ENCODE data around the gene DCAF8L2. TPM values are rescaled to one million over a fixed set of nuclear protein-coding genes. Genes with fewer than 3 reads are reported as not detected.
"Not testable (repeated sequence)": the region's sequence is repeated elsewhere in the genome, so short reads cannot be mapped to it uniquely, and the experiment has no call there.

DCAF8L2 gene
- not detected for polyA plus RNA-seq (ENCODE audit: low read depth in 6 of 6)

DNA sequence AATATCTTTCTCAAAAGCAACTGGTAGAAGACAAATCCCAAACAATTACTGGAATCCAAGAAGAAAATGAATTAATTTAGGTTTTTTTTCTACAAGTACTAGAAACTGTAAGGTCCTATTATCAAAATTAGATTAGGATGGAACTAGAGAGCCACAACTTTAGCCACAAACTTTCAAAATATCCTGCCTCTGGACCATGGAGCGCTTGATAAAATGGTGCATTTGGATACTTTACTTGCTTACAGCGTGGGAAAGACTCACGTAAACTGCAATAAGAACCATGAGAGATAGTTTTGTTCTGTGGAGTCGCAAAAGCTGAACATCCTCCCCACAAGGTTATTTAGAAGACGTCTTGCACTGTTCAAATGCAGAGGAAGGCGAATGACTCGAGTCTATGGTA is at the start of gene DCAF8L2:
DCAF8L2 (plus strand) TSS at position 301 of the 400 bp plus-strand sequence. CDS start 156,552 bp downstream, outside the sequence.
- Mint-ChIP-seq H3K4me3 (no peak within 1 kb of the TSS), H3K9me3 (peaks cover 0 to 16% (median 5%) of the 10 kb centered on the region in 7 donors), H3K27me3 (no peaks in the 10 kb centered on the region), H3K4me1 (no peaks in the 10 kb centered on the region), H3K27ac (no peak within 1 kb of the TSS), H3K36me3 (peaks cover 0 to 8% of the 10 kb centered on the region in 2 donors)
- DNase-seq (no peak), ATAC-seq (ENCODE audit: low read depth in 2 of 2) (no peak)

DNA sequence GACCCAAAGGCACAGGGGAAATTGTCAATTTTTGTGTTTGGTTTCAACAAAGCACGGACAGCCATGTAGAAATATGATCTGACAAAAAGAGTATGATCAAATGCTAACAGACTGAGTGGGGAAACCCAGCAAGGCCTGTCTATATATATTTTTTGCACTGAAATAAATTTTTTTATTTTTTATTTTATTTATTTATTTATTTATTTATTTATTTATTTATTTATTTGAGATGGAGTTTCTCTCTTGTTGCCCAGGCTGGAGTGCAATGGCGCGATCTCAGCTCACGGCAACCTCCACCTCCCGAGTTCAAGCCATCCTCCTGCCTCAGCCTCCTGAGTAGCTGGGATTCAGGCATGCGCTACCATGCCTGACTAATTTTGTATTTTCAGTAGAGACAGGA is 49.0 kb upstream of the DCAF8L2 start:
- H3K9me3 Mint-ChIP-seq: peaks cover 0 to 12% (median 3%) of the 10 kb centered on the region in 7 donors
- H3K27me3 Mint-ChIP-seq; H3K4me1 Mint-ChIP-seq; ATAC-seq (ENCODE audit: low read depth in 2 of 2); H3K4me3 Mint-ChIP-seq; H3K27ac Mint-ChIP-seq; H3K36me3 Mint-ChIP-seq; DNase-seq: not testable (repeated sequence)

DNA sequence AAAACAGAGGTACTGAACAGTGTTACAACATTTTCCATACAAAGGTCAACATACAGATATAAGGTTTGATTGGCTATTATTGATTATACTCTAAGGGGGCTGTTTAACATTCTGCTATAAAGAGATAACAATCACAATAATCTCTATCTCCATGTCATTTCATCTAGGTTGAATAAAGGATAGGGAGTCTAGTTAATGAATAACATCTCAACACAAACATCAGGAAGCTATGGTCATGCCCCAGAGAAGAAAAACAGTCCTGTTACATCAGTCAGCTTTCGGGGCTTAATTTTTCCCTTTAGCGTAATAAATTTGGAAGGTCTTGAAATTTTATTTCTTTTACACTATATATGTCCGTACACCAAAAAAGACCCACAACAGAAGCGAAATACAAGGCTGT is 41.5 kb upstream of the DCAF8L2 start:
- Mint-ChIP-seq H3K4me1 (no peaks in the 10 kb centered on the region), H3K36me3 (peaks cover 0 to 7% of the 10 kb centered on the region in 2 donors), H3K27me3 (no peaks in the 10 kb centered on the region), H3K9me3 (peaks cover 0 to 9% (median 5%) of the 10 kb centered on the region in 7 donors), H3K27ac (no peak overlapping the region), H3K4me3 (no peak overlapping the region)
- DNase-seq (no peak), ATAC-seq (ENCODE audit: low read depth in 2 of 2) (no peak)

DNA sequence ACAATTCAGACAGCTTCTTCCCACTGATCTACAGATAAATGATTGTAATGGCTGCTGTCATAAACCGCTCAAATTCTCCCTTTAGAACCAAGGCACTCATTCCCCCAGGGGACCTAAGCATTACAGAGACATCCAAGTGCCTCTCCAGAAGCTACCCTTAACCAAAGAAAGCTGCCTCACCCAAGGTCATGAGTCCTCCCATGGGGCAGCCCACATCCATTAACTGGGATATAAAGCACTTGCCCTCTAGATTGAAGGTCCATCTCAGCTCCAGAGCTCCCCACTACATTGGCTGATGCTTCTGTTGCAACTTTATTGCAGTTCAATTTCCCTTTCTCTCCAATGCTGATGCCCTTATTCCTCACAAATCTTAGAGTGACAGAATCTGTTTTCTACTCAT is 40.5 kb upstream of the DCAF8L2 start:
- Mint-ChIP-seq H3K36me3 (peaks cover 0 to 7% of the 10 kb centered on the region in 2 donors), H3K4me3 (no peak overlapping the region), H3K27ac (no peak overlapping the region), H3K4me1 (no peaks in the 10 kb centered on the region), H3K9me3 (peaks cover 0 to 9% (median 5%) of the 10 kb centered on the region in 7 donors), H3K27me3 (no peaks in the 10 kb centered on the region)
- DNase-seq: no peak
- ATAC-seq (ENCODE audit: low read depth in 2 of 2): no peak

DNA sequence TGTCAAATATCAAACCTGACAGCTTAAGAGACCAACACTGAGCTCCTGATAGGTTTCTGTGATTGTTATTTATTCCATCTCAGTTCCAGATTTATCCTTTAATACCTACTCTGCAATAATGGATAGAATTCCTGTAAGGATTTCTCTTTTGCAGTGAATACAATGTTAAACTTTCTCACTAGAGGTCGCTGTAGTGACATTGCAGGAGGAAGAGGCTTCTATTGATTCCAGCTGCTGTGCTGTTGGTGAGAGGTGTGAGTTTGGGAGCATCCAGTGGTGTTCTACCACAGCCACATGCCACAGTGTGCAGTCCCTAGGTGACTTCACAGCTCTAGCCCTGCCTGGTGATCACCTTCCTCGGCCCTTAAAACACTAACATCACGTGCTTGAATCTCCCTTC is 34.6 kb upstream of the DCAF8L2 start:
- Mint-ChIP-seq H3K36me3 (no peaks in the 10 kb centered on the region), H3K4me1 (no peaks in the 10 kb centered on the region), H3K27ac (no peak overlapping the region), H3K9me3 (peaks cover 0 to 5% (median 0%) of the 10 kb centered on the region in 7 donors), H3K27me3 (no peaks in the 10 kb centered on the region), H3K4me3 (no peak overlapping the region)
- DNase-seq (no peak), ATAC-seq (ENCODE audit: low read depth in 2 of 2) (no peak)

DNA sequence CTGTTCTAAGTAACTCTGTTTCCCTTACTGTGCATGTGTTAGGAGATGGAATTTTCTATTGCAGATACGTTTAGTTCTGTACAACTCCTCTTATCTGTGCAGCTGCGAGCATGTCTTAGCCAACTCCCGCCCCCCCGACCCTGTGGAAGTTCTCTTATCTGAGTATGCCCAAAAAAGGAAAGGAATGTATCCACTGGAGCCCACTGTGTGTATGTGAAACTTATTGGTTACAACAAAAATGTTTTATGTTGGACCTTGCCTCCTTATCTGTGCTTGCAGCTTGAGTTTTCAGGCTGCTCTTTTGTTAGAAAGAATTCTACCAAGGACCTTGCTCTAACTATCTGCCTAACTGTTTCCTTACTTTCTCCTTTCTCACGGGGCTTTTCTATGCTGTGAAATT is 24.2 kb upstream of the DCAF8L2 start:
- H3K9me3 Mint-ChIP-seq: peaks cover 0 to 6% (median 0%) of the 10 kb centered on the region in 7 donors
- no peak for ATAC-seq (ENCODE audit: low read depth in 2 of 2)
- no peak overlapping the region for H3K27ac Mint-ChIP-seq
- no peak overlapping the region for H3K4me3 Mint-ChIP-seq
- H3K36me3 Mint-ChIP-seq: no peaks in the 10 kb centered on the region
- DNase-seq: no peak
- H3K27me3 Mint-ChIP-seq: no peaks in the 10 kb centered on the region
- no peaks in the 10 kb centered on the region for H3K4me1 Mint-ChIP-seq

DNA sequence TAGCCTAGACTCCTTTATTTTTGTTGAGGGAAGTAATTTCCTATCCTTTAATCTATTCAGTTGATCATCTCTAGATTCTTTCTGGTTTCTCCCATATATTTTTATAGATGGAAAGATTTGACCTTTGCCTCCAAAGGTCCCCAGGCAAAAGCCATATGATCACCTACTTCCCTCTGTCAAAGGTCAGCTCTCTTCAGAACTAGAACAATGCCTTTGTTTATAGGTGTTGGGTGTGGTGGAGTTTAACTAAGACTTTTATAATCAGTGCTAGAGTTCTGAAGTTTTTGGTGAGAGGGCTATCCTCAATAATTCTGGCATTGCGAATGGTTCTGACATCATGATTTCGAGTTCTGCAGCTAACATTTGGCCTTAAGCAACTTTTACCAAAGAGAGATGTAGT is 19.0 kb upstream of the DCAF8L2 start:
- no peaks in the 10 kb centered on the region for H3K36me3 Mint-ChIP-seq
- no peaks in the 10 kb centered on the region for H3K4me1 Mint-ChIP-seq
- no peaks in the 10 kb centered on the region for H3K27me3 Mint-ChIP-seq
- H3K9me3 Mint-ChIP-seq: peaks cover 0 to 3% (median 0%) of the 10 kb centered on the region in 7 donors
- no peak for ATAC-seq (ENCODE audit: low read depth in 2 of 2)
- no peak overlapping the region for H3K4me3 Mint-ChIP-seq
- H3K27ac Mint-ChIP-seq: no peak overlapping the region
- DNase-seq: no peak

DNA sequence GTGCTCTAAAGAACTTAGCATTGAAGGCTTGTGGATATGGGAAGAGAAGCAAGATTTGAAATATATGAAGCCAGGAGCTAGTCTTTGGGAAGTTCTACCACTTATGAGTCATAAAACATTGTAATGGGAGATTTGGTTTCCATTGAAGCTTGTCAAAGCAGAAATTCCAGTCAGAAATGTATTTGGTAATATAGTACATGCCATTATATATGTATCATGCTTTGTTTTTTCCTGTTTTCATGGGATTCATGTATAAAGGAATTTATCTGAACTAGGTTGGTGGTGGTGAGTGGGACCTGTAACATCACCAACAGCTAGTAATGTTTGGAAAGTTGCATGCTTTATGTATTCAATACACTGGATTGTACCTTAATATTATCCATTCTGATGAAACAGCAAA is 14.6 kb upstream of the DCAF8L2 start:
- Mint-ChIP-seq H3K27me3 (no peaks in the 10 kb centered on the region), H3K36me3 (no peaks in the 10 kb centered on the region), H3K4me1 (no peaks in the 10 kb centered on the region), H3K27ac (no peak overlapping the region), H3K4me3 (no peak overlapping the region), H3K9me3 (peaks cover 0 to 2% (median 0%) of the 10 kb centered on the region in 7 donors)
- no peak for ATAC-seq (ENCODE audit: low read depth in 2 of 2)
- no peak for DNase-seq

DNA sequence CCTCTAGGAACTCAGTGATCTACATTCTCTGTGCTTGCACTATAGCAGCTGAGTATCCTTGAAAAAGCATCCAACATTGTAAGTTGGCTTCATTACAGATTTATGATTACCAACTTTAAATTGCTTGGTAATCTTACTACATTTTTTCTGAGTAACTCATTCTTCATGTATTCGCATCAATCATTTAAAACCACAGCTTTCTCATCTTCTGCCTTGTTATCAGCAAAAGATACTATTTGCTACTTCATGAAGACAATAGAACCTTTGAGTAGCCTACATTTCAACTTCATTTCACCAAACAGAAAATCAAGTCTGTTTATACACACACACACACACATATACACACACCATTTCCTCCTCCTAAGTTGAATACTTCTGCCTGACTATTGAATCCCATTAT is 6.2 kb upstream of the DCAF8L2 start:
- no peak for ATAC-seq (ENCODE audit: low read depth in 2 of 2)
- Mint-ChIP-seq H3K4me1 (no peaks in the 10 kb centered on the region), H3K27me3 (no peaks in the 10 kb centered on the region), H3K27ac (no peak overlapping the region), H3K36me3 (no peaks in the 10 kb centered on the region), H3K4me3 (no peak overlapping the region), H3K9me3 (peaks cover 0 to 9% (median 2%) of the 10 kb centered on the region in 7 donors)
- DNase-seq: no peak

DNA sequence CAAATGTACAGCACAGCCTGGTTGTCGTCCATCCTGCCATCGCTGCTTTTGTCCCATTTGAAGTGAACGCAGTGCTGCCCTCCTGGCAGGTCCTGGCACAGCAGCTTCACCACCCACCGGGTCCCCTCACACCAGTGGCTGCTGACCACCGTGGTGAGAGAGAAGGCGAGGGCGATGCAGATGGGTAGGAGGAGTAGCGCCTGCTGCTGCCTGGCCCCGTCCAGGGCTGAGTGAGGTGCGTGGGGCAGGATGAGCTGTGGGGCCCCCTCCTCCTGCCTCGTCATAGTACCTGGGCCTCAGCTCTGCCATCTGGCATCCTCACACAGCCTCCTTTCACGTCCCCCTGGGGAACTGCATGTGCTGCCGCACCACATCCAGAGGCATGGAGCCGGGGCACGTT is 1.8 kb downstream of the DCAF8L2 start:
- H3K4me1 Mint-ChIP-seq: no peaks in the 10 kb centered on the region
- no peak overlapping the region for H3K27ac Mint-ChIP-seq
- peaks cover 0 to 8% of the 10 kb centered on the region in 2 donors for H3K36me3 Mint-ChIP-seq
- DNase-seq (no peak), ATAC-seq (ENCODE audit: low read depth in 2 of 2) (no peak)
- H3K9me3 Mint-ChIP-seq: peaks cover 0 to 7% (median 5%) of the 10 kb centered on the region in 7 donors
- H3K27me3 Mint-ChIP-seq: no peaks in the 10 kb centered on the region
- H3K4me3 Mint-ChIP-seq: no peak overlapping the region

DNA sequence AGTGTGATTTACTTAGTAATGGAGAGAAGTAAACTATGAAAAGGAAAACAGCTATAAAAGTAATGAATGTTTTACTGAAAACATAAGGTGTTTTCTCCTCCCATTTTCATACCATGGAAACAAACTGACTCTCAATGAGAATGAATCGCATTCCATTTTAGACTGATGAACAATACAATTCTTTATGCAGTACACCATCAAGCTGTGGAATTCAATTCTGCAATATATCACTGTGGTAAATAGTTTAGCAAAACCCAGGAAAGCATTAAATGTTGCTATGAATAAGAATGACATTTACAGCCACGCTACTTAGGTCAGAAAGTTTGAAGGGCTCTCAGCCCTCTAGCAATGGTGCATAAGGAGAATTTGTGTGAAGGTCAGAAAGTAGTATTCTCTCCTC is 7.4 kb downstream of the DCAF8L2 start:
- peaks cover 0 to 7% (median 5%) of the 10 kb centered on the region in 7 donors for H3K9me3 Mint-ChIP-seq
- H3K27ac Mint-ChIP-seq: no peak overlapping the region
- H3K4me3 Mint-ChIP-seq: no peak overlapping the region
- ATAC-seq (ENCODE audit: low read depth in 2 of 2) (no peak), DNase-seq (no peak)
- peaks cover 0 to 8% of the 10 kb centered on the region in 2 donors for H3K36me3 Mint-ChIP-seq
- no peaks in the 10 kb centered on the region for H3K27me3 Mint-ChIP-seq
- no peaks in the 10 kb centered on the region for H3K4me1 Mint-ChIP-seq

DNA sequence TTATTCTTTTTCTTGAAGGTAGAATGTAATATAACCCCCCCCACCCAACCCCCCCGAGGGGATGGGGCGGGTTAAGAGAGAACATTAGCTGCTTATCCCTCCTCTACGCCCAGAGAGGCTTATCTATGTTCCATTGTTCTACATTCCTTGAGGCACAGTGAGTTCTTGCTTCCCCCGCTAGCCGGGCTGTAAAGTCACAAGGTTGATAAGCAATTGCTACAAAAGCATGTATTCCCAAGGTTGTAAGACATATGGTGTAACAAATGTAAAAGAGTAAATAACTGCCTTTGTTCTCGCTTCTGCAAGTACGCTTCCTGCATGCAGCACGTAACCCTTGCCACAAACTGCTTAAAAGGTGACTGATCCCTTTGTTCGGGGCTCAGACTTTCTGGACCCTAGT is 8.2 kb downstream of the DCAF8L2 start:
- no peak for DNase-seq
- H3K4me3 Mint-ChIP-seq: no peak overlapping the region
- no peaks in the 10 kb centered on the region for H3K27me3 Mint-ChIP-seq
- H3K27ac Mint-ChIP-seq: no peak overlapping the region
- peaks cover 0 to 4% (median 2%) of the 10 kb centered on the region in 7 donors for H3K9me3 Mint-ChIP-seq
- no peak for ATAC-seq (ENCODE audit: low read depth in 2 of 2)
- H3K4me1 Mint-ChIP-seq: no peaks in the 10 kb centered on the region
- H3K36me3 Mint-ChIP-seq: peaks cover 0 to 1% of the 10 kb centered on the region in 2 donors

DNA sequence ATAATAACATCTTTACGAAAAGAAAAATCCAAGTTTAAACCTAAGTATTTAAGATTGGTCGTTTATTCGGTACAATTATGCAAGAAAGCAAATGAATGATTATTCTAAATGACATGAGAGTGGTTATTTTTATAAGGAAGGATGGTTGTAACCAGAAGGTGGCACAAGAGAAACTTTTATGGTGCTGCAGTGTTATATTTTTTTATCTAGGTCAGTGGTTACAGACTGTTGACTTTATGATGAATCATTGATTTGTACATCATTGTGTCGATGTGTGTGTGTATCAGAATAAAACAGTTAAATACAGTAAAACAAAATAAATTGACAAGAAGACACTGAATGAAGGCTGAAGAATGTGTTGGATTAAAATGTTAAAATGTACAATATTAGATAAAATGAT is 9.8 kb downstream of the DCAF8L2 start:
- H3K27me3 Mint-ChIP-seq: no peaks in the 10 kb centered on the region

DNA sequence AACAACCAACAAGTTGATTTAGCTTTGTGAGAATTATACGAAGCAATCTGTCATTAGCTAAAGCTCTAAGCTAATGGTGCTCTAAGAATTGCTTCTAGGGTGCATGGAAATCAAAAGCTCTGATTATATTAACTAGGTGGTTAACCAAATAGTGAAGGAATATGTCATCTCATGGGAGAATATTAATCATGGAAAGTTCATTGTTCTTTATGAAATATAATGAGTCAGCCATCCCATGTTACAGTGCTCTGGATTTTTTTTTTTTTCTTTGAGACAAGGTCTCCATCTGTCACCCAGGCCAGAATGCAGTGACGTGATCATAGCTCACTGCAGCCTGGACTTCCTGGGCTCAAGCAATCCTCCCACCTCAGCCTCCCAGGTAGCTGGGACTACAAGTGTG is 10.5 kb downstream of the DCAF8L2 start:
- no peaks in the 10 kb centered on the region for H3K4me1 Mint-ChIP-seq

More for the DNA sequence above, 9.8 kb downstream of the DCAF8L2 start:
- no peak for ATAC-seq (ENCODE audit: low read depth in 2 of 2)
- Mint-ChIP-seq H3K36me3 (no peaks in the 10 kb centered on the region), H3K4me3 (no peak overlapping the region), H3K9me3 (peaks cover 0 to 3% (median 0%) of the 10 kb centered on the region in 7 donors), H3K27ac (no peak overlapping the region), H3K4me1 (no peaks in the 10 kb centered on the region)
- no peak for DNase-seq

DNA sequence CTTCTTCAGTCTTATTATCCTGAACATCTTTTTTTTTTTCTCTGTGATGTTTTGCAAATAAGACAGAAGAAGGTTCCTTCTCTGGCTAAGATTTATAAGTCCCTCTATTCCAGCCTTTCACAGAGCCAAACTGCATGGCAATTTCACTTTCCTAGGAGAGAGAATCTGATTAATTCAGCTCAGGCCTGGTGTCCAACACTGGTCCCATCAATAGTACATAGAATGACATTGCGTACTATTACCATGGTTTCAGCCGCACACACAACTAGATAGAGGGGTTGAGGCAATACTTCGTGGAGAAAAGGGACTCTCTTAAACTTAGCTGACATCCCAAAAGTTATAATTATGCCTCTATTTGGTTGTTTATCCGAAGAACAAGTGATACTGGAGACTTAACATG is 18.5 kb downstream of the DCAF8L2 start:
- Mint-ChIP-seq H3K27me3 (no peaks in the 10 kb centered on the region), H3K27ac (no peak overlapping the region), H3K36me3 (no peaks in the 10 kb centered on the region), H3K9me3 (peaks cover 0 to 15% (median 5%) of the 10 kb centered on the region in 7 donors), H3K4me1 (no peaks in the 10 kb centered on the region), H3K4me3 (no peak overlapping the region)
- ATAC-seq (ENCODE audit: low read depth in 2 of 2): no peak
- DNase-seq: no peak

More for the DNA sequence above, 10.5 kb downstream of the DCAF8L2 start:
- H3K27me3 Mint-ChIP-seq: no peaks in the 10 kb centered on the region
- no peak for DNase-seq
- no peak for ATAC-seq (ENCODE audit: low read depth in 2 of 2)
- no peaks in the 10 kb centered on the region for H3K36me3 Mint-ChIP-seq
- H3K27ac Mint-ChIP-seq: no peak overlapping the region
- no peak overlapping the region for H3K4me3 Mint-ChIP-seq
- no peaks in the 10 kb centered on the region for H3K9me3 Mint-ChIP-seq
